Measurements from ENCODE around the gene OPTC. TPM values are rescaled to one million over a fixed set of nuclear protein-coding genes. Genes with fewer than 3 reads are reported as not detected.

The OPTC gene
- total and polyA plus RNA-seq, 2 of the 13 experiments (the other 11 are each of a cell fraction or from before 2014, with no cell fraction given), result not detected

DNA sequence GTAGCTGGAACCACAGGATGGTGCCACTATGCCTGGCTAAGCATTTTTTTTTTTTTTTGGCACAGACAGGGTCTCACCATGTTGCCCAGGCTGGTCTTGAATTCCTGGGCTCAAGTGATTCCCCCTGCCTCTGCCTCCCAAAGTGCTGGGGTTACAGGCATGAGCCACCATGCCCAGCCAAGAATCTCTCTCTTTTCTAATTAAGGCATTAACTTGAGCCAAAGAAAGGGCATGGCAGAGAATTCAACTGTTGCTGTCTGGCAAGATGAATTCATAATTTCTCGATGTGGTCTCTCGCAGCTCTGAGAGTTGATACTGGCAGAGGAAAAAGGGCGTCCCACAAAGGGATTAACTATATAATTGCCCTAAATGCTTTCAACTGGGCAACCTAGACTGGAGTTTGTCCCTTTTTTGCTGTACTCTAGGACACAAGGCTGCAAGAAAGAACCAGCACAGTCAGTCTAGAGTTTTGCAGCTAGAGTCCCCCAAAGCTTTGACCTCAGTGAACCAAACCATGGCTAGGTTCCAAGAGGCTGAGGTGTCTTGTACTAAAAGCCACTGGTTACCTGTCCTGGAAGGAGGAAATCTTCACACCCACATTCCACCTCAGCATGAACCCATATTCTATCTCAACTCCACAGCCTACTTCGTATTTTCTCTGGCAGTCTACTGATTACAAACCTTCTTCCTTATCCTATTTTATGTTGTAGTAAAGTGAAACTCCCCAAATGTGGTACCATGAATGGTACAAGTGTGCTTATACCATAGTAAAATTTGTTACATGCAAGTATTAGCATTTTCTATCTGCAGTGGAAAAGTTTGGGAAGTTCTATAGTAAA, 51.2 kb downstream of the OPTC start (continued):
- TF ChIP-seq XBP1 (CRISPR knock-in tag; IDR thresholded peaks at IDR 0.05) (no peak), ZBTB1 (CRISPR knock-in tag; IDR thresholded peaks at IDR 0.05; ENCODE audit: borderline replicate concordance) (no peak)

DNA sequence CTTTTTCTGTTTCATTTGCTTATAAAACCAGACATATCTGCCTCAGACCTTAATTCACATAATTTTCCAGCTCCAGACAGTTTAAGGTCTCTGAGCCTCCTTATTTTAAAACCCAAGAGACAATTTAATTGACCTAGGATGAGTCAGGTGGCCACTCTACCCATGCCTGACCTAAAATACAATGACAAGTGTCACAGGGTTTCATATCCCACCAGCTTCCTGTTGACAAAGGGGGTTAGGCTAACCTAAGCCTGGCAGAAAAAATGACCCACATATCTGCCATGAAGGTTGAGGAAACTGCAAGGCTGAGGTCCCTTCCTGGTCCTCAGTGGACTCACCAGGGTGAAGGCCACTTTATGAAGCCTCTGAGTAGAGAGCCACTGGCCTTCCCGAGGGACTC, 52.3 kb downstream of the OPTC start:
- FAIRE-seq (no peak), ATAC-seq (no peak), DNase-seq (ENCODE audit: low spot score) (no peak)
- no CpG with 5 or more reads among the region's 1 CpG for WGBS (ENCODE audit: low lambda C conversion rate)
- ChIA-PET POLR2A (no interaction called here), CTCF (ENCODE audit: low intra/inter-chr PET ratio, low total read pairs) (no interaction called here)
- no peak overlapping the region for H3K4me2 ChIP-seq (ENCODE audit: low read depth, low read length)
- H3K36me3 ChIP-seq (replicated peaks in 1 of 2; ENCODE audit: control insufficient read depth in 1 of 2, insufficient read depth in 2 of 2, low read length in 2 of 2), result no peaks in the 10 kb centered on the region
- no peak for TF ChIP-seq RORA (CRISPR knock-in tag; IDR thresholded peaks at IDR 0.05)
- no peak for TF ChIP-seq ZNF790 (CRISPR knock-in tag; IDR thresholded peaks at IDR 0.05; ENCODE audit: borderline replicate concordance)
- TF ChIP-seq, protein P1, sequence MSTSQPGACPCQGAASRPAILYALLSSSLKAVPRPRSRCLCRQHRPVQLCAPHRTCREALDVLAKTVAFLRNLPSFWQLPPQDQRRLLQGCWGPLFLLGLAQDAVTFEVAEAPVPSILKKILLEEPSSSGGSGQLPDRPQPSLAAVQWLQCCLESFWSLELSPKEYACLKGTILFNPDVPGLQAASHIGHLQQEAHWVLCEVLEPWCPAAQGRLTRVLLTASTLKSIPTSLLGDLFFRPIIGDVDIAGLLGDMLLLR (CRISPR knock-in tag; IDR thresholded peaks at IDR 0.05), result no peak
- TF ChIP-seq, protein P2, sequence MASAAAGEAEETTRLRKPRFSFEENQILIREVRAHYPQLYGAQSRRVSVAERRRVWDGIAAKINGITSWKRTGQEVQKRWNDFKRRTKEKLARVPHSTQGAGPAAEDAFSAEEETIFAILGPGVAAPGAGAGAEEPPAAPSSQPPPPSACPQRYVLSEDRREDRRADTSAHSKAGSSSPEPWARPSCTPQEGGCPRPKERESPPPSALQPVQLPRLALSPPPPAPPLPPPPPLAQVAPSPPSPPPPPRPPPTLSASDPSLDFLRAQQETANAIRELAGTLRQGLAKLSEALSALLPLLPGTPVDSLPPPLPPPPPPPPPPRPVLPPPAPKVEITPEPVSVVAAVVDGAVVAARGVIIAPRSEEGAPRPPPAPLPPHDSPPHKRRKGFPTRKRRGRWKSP (CRISPR knock-in tag; IDR thresholded peaks at IDR 0.05), result no peak
- no peak for TF ChIP-seq ISL2 (CRISPR knock-in tag; IDR thresholded peaks at IDR 0.05)
- TF ChIP-seq U2AF1 (optimal IDR thresholded peaks at IDR 0.05; ENCODE audit: low read depth, low read length), result no peak
- TF ChIP-seq DNMT1 (CRISPR knock-in tag; IDR thresholded peaks at IDR 0.05), result no peak
- TF ChIP-seq, protein P3, sequence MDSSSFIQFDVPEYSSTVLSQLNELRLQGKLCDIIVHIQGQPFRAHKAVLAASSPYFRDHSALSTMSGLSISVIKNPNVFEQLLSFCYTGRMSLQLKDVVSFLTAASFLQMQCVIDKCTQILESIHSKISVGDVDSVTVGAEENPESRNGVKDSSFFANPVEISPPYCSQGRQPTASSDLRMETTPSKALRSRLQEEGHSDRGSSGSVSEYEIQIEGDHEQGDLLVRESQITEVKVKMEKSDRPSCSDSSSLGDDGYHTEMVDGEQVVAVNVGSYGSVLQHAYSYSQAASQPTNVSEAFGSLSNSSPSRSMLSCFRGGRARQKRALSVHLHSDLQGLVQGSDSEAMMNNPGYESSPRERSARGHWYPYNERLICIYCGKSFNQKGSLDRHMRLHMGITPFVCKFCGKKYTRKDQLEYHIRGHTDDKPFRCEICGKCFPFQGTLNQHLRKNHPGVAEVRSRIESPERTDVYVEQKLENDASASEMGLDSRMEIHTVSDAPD (CRISPR knock-in tag; IDR thresholded peaks at IDR 0.05), result no peak
- TF ChIP-seq, protein P4, sequence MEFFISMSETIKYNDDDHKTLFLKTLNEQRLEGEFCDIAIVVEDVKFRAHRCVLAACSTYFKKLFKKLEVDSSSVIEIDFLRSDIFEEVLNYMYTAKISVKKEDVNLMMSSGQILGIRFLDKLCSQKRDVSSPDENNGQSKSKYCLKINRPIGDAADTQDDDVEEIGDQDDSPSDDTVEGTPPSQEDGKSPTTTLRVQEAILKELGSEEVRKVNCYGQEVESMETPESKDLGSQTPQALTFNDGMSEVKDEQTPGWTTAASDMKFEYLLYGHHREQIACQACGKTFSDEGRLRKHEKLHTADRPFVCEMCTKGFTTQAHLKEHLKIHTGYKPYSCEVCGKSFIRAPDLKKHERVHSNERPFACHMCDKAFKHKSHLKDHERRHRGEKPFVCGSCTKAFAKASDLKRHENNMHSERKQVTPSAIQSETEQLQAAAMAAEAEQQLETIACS (CRISPR knock-in tag; IDR thresholded peaks at IDR 0.05), result no peak
- TF ChIP-seq, protein P5, sequence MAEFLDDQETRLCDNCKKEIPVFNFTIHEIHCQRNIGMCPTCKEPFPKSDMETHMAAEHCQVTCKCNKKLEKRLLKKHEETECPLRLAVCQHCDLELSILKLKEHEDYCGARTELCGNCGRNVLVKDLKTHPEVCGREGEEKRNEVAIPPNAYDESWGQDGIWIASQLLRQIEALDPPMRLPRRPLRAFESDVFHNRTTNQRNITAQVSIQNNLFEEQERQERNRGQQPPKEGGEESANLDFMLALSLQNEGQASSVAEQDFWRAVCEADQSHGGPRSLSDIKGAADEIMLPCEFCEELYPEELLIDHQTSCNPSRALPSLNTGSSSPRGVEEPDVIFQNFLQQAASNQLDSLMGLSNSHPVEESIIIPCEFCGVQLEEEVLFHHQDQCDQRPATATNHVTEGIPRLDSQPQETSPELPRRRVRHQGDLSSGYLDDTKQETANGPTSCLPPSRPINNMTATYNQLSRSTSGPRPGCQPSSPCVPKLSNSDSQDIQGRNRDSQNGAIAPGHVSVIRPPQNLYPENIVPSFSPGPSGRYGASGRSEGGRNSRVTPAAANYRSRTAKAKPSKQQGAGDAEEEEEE (CRISPR knock-in tag; IDR thresholded peaks at IDR 0.05; ENCODE audit: borderline replicate concordance), result no peak
- TF ChIP-seq CREB1 (IDR thresholded peaks at IDR 0.05), result no peak
- TF ChIP-seq CREB1 (CRISPR knock-in tag; IDR thresholded peaks at IDR 0.05), result no peak
- H3K9me3 ChIP-seq (ENCODE audit: low read length), result no peaks in the 10 kb centered on the region
- intact Hi-C loops (cut with micrococcal nuclease; ENCODE audit: unreplicated experiment), result no loop called here
- in situ Hi-C loops (cut with HindIII; ENCODE audit: extremely low pct_ligation_motif_present, low pct_unique_long_range_greater_than_20kb), result no loop called here
- H2AFZ ChIP-seq (ENCODE audit: low read length), result no peak overlapping the region
- no peak overlapping the region for H3K9ac ChIP-seq (ENCODE audit: insufficient read depth, low read depth, low read length)
- BruUV-seq (replicated peaks), result no TSS peak
- H3K79me2 ChIP-seq (ENCODE audit: insufficient read depth, low read length), result no peaks in the 10 kb centered on the region
- H3K4me3 ChIP-seq (replicated peaks in 1 of 3; ENCODE audit: insufficient read depth in 1 of 3, low read depth in 2 of 3, low read length in 3 of 3), result no peak overlapping the region
- H4K20me1 ChIP-seq (ENCODE audit: insufficient read depth, low read length), result no peaks in the 10 kb centered on the region
- H3K4me1 ChIP-seq (ENCODE audit: insufficient read depth, low read length), result no peaks in the 10 kb centered on the region
- H3K27ac ChIP-seq (ENCODE audit: extremely low read length, insufficient read depth, low read length), result no peak overlapping the region
- no peaks in the 10 kb centered on the region; a peak in 1 of 5 replicates for H3K27me3 ChIP-seq (ENCODE audit: control insufficient read depth in 1 of 2, insufficient read depth in 2 of 2, low read length in 2 of 2)

Measured in HepG2 (cell line).